GM12891 (cell line): Measurements from ENCODE around the gene AGT.
"Not testable (repeated sequence)": the region's sequence is repeated elsewhere in the genome, so short reads cannot be mapped to it uniquely, and the experiment has no call there.

Experiments
- DNase-seq: peaks from one replicate; pipeline ENCODE4 v3.0.0; 2011; ENCODE audit warnings: low spot score; ENCODE audit not compliant: insufficient read length
- FAIRE-seq: peaks from 2 replicates; lab custom pipeline; 2011; peaks lifted over from hg19 to GRCh38; lab: Jason Lieb, UNC
- PAX5 ChIP-seq: IDR thresholded peaks from 2 replicates; pipeline ENCODE4 v1.6.1; 2011; ENCODE audit warnings: low read length, moderate library complexity, mild to moderate bottlenecking; ENCODE audit not compliant: insufficient read depth, severe bottlenecking
- POLR2A ChIP-seq: IDR thresholded peaks from 2 replicates; pipeline ENCODE4 v1.6.1; 2011; ENCODE audit warnings: low read depth, low read length, control low read depth
- POLR2AphosphoS5 ChIP-seq: IDR thresholded peaks from 2 replicates; pipeline ENCODE4 v1.6.1; 2011; ENCODE audit warnings: low read depth, low read length, control low read depth
- POU2F2 ChIP-seq: IDR thresholded peaks from 2 replicates; pipeline ENCODE4 v1.6.1; 2011; ENCODE audit warnings: low read depth, mild to moderate bottlenecking, control low read depth, low read length, moderate library complexity
- SPI1 ChIP-seq: IDR thresholded peaks from 2 replicates; pipeline ENCODE4 v1.6.1; 2011; ENCODE audit warnings: low read depth, low read length, control low read depth
- TAF1 ChIP-seq: IDR thresholded peaks from 2 replicates; pipeline ENCODE4 v1.6.1; 2011; ENCODE audit warnings: low read depth, low read length, control low read depth

Gene AGT

DNA sequence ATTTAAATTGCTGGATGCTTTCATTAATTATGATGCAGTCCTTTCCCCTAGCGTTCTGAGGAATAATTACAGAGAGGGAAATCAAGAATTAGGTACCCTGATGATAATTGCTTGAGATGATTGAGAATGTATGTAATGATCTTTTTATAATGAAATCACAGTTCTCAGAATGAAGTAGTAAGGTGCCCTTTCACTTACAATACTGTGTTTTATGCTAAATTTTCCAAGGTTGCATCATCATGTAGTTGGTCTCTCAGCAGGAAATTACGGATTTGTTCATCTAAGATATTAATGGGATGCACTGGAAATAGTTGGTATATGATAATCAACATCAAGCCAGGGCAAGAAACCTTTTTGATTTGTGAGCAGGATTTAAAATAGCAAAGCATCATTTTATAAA lies 34.1 kb downstream of the AGT start:
- TF ChIP-seq POLR2A = no peak
- TF ChIP-seq TAF1 = no peak
- no peak for TF ChIP-seq SPI1
- no peak for TF ChIP-seq POU2F2
- no peak for TF ChIP-seq POLR2AphosphoS5
- no peak for TF ChIP-seq PAX5
- FAIRE-seq (no peak), DNase-seq (no peak)

DNA sequence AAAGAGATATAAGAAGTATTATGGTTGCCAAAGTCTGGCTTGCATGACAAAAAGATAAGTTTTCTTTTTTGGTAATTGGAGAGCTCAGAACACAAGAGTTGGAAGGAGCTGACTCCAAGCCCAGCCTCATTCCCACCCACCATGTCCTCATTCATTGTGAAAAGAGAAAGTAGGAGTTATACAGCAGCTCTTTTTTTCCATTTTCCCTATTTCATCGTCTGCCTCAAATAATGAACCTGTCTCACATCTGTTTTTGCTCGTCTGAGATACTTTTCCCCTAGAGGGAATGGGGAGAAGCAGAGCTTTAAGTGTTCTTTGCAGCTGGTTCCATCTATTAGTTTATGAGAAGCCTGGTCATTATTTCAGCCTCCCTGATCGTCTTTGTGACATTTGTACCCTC lies 34.7 kb downstream of the AGT start:
- TF ChIP-seq TAF1 (no peak), POLR2A (no peak), POLR2AphosphoS5 (no peak), POU2F2 (no peak), SPI1 (no peak)
- no peak for FAIRE-seq
- DNase-seq = no peak

DNA sequence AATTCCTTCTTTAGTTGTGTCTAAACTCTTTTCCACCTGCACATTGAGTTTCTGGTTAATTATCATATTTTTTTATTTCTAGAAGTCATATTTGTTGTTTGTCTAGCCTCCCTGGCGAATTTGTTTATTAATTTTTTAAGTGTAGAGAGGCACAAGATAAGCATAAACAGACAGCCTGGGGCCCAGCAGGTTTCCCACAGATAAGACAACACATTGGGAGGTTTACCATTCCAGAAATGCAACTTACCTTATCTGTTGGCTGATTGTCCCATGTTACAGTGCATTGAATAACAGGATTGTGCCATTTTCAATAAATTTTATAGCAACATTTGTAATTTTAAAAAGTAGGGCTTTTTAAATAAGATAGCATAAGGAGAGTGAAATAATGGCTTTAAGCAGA lies 36.7 kb downstream of the AGT start:
- FAIRE-seq (no peak), DNase-seq (no peak)
- no peak for TF ChIP-seq POU2F2
- no peak for TF ChIP-seq POLR2AphosphoS5
- TF ChIP-seq PAX5 = no peak
- no peak for TF ChIP-seq SPI1
- no peak for TF ChIP-seq TAF1
- no peak for TF ChIP-seq POLR2A

DNA sequence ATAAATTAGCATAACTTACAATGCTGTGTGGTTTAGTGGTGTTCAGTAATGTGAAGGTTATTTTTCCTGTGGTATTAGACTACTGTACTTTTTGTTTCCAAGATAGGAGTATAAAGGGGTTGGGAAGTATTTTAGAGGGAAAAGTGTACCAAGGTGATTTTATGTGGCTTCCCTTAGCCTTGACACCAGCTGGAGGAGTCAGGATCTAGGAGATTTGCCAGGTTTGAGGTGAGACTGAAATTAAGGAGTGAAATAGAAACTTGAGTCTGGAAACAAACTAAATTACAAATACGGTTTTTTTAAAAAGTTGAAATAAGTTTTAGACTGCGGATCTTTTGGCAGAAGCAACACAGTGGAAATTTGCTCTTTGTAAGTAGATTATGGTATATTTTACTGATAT lies 39.3 kb downstream of the AGT start:
- TF ChIP-seq PAX5 (no peak), POLR2AphosphoS5 (no peak), TAF1 (no peak), POLR2A (no peak), SPI1 (no peak), POU2F2 (no peak)
- FAIRE-seq = no peak
- no peak for DNase-seq

DNA sequence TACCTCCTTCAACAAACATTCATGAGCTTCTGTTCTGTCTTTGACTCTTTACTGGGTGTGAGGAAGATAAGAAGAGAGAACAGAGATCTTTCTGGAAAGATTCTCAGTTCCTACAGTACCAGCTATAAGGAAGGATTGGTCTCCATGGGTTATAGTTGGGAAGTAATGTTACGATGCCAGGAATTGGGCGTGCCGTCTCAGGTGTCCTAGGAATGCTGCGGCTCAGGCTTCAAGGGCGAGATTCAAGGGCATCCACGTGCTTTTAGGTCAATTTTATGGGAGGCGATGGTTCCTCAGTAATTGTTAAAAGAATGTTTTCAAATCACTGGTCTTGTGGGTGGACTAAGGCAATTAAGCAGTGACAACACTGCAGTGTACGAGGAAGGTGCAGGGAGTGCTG lies 44.4 kb downstream of the AGT start:
- no peak for DNase-seq
- TF ChIP-seq POLR2A (no peak), TAF1 (no peak)
- FAIRE-seq = no peak

DNA sequence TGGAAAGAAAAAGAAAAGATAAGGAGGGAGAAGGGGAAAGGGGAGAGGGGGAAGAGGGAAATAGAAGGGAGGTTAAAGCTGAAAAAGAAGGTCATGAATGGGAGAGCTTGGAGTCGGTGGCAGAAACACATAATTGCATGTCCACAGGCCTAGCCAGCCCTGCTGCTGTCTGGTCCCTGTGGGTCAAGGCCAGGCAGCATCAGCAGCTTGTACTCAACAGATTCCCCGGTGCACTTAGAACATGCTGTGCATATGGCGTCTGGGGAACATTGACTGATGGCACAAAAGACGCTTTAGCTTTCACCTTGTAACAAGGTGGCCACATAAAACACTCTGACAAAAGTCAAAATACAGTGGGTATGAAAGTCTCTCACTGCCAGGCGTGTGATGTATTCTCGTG lies 45.7 kb downstream of the AGT start:
- FAIRE-seq = no peak
- no peak for DNase-seq

DNA sequence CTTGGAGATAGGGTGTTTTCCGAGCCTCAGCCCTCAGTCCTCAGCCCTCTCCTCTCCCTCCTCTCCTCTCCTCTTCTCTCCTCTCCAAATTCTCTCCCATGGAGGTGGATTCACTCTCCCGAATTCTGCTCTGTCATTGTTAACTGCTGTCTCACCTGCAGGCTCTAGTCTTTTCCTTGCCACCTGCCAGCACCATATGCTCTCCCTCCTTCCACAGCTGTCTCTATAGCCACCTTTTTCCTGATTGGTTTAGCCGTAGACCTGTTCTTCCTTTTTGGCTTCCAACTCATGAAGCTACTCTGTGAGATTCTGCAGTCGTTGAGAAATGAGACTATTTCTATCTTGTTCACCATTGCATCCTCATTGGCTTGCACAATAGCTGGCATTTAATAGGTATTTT lies 51.9 kb downstream of the AGT start:
- no peak for DNase-seq
- TF ChIP-seq SPI1 = no peak
- no peak for TF ChIP-seq POU2F2
- TF ChIP-seq PAX5 = no peak
- TF ChIP-seq POLR2AphosphoS5 = no peak
- no peak for TF ChIP-seq TAF1
- no peak for TF ChIP-seq POLR2A
- FAIRE-seq = no peak

More for the DNA sequence above, 45.7 kb downstream of the AGT start:
- TF ChIP-seq POLR2AphosphoS5 (no peak), PAX5 (no peak), POU2F2 (no peak), TAF1 (no peak), POLR2A (no peak), SPI1 (no peak)

DNA sequence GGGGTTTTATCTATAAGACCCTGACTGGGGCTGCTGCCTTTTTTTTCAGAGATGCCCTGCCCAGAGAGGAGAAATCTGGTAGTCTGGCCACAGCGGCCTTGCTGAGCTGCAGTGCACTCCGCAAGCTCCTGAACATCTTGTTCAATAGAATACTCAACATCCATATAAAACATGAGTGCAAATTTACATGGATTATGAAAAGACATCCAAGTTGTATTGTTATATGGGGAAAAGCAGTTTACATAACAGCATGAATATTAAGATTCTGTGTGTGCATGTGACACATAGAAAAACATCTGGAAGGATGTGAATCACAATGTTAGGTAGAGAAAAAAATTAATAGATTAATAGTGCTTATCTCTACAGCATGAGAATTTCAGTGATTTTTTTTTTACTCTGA lies 55.2 kb downstream of the AGT start:
- DNase-seq = no peak
- TF ChIP-seq POLR2A = no peak
- FAIRE-seq = no peak

DNA sequence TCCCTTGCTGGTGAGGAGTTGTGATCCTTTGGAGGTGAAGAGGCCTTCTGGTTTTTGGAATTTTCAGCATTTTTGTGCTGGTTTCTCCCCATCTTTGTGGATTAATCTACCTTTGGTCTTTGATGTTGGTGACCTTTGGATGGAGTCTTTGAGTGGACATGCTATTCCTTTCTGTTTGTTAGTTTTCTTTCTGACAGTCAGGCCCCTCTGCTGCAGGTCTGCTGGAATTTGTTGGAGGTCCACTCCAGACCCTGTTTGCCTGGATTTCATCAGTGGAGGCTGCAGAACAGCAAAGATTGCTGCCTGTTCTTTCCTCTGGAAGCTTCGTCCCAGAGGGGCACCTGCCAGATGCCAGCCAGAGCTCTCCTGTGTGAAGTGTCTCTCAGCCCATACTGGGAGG lies 55.8 kb downstream of the AGT start:
- not testable (repeated sequence) for DNase-seq, FAIRE-seq

DNA sequence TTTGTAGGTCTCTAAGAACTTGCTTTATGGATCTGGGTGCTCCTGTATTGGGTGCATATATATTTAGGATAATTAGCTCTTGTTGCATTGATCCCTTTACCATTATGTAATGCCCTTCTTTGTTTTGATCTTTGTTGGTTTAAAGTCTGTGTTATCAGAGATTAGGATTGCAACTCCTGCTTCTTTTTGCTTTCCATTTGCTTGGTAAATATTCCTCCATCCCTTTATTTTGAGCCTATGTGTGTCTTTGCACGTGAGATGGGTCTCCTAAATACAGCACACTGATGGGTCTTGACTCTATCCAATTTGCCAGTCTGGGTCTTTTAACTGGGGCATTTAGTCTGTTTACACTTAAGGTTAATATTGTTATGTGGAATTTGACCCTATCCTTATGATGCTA lies 57.2 kb downstream of the AGT start:
- not testable (repeated sequence) for FAIRE-seq, DNase-seq
